Naive thymus-derived CD4-positive, alpha-beta T cell (primary cell): Measurements from ENCODE around the gene CORO2B. TPM values are rescaled to one million over a fixed set of nuclear protein-coding genes. Genes with fewer than 3 reads are reported as not detected.

Experiments
- ATAC-seq: fragments of 150-1000 bp; cut with Tn5 transposase; 2 replicates; pipeline ENCODE4 v1.10.0; 2021; ENCODE audit warnings: mild to moderate bottlenecking, moderate library complexity
- CTCF ChIA-PET: fragments of 350-600 bp; sonication (Branson Sonifier 250); formaldehyde crosslinking; loops from one replicate; lab custom pipeline; 2021; ENCODE audit warnings: antibody characterized with exemption; lab: Charles Lee
- POLR2A ChIA-PET: fragments of 350-600 bp; sonication (Branson Sonifier 250); formaldehyde crosslinking; loops from one replicate; lab custom pipeline; 2021; ENCODE audit warnings: antibody characterized with exemption, inconsistent platforms; lab: Charles Lee
- DNase-seq, 9 donors: peaks; one replicate each; pipeline versions ENCODE4 v3.0.0 to v3.0.0-alpha.2; 2020 to 2022; ENCODE audit warnings: mixed read lengths in 1 of 9
- H3K27ac ChIP-seq: one replicate; pipeline ENCODE4 v1.7.0; 2013; ENCODE audit warnings: mild to moderate bottlenecking, low read depth, low read length, moderate library complexity
- H3K27me3 ChIP-seq, 2 donors: one replicate each; pipeline ENCODE4 v1.7.0; 2013; ENCODE audit warnings: low read length in 2 of 2, mild to moderate bottlenecking in 2 of 2, moderate library complexity in 2 of 2; ENCODE audit not compliant: control insufficient read depth in 2 of 2, insufficient read depth in 2 of 2
- H3K36me3 ChIP-seq, 3 experiments: 1 replicate in 2 of 3; 2 replicates in 1 of 3; pipeline ENCODE4 v1.7.0; 2013; ENCODE audit warnings: low read length in 3 of 3, mild to moderate bottlenecking in 3 of 3, moderate library complexity in 1 of 3; ENCODE audit not compliant: insufficient read depth in 3 of 3, control insufficient read depth in 2 of 3
- H3K4me1 ChIP-seq, 2 donors: one replicate each; pipeline ENCODE4 v1.7.0; 2013; ENCODE audit warnings: low read length in 2 of 2, mild to moderate bottlenecking in 2 of 2, moderate library complexity in 1 of 2; ENCODE audit not compliant: control insufficient read depth in 2 of 2, insufficient read depth in 2 of 2
- H3K4me3 ChIP-seq: 2 replicates; pipeline ENCODE4 v1.7.0; 2013; ENCODE audit warnings: mild to moderate bottlenecking, low read length
- H3K9me3 ChIP-seq, 3 experiments: 1 replicate in 2 of 3; 2 replicates in 1 of 3; pipeline ENCODE4 v1.7.0; 2013; ENCODE audit warnings: low read length in 3 of 3; ENCODE audit not compliant: control insufficient read depth in 2 of 3
- H3K27ac Mint-ChIP-seq, 9 donors: one replicate each; pipeline ENCODE4 v1.8.0; 2020 to 2022; ENCODE audit warnings: mixed read lengths in 9 of 9, mild to moderate bottlenecking in 8 of 9, moderate library complexity in 5 of 9, inconsistent platforms in 2 of 9
- H3K27me3 Mint-ChIP-seq, 5 donors: one replicate each; pipeline ENCODE4 v1.8.0; 2021 to 2022; ENCODE audit warnings: mixed read lengths in 5 of 5, mild to moderate bottlenecking in 1 of 5
- H3K36me3 Mint-ChIP-seq, 5 donors: one replicate each; pipeline ENCODE4 v1.8.0; 2020 to 2022; ENCODE audit warnings: mixed read lengths in 5 of 5, mild to moderate bottlenecking in 3 of 5, inconsistent platforms in 1 of 5
- H3K4me1 Mint-ChIP-seq, 7 donors: one replicate each; pipeline ENCODE4 v1.8.0; 2020 to 2022; ENCODE audit warnings: mixed read lengths in 7 of 7, mild to moderate bottlenecking in 3 of 7, inconsistent platforms in 1 of 7
- H3K4me3 Mint-ChIP-seq, 10 donors: one replicate each; pipeline ENCODE4 v1.8.0; 2020 to 2022; ENCODE audit warnings: mild to moderate bottlenecking in 10 of 10, mixed read lengths in 10 of 10, moderate library complexity in 6 of 10, inconsistent platforms in 2 of 10
- H3K9me3 Mint-ChIP-seq, 11 donors: one replicate each; pipeline ENCODE4 v1.8.0; 2020 to 2022; ENCODE audit warnings: mixed read lengths in 11 of 11, mild to moderate bottlenecking in 4 of 11, inconsistent platforms in 1 of 11, moderate library complexity in 1 of 11
- intact Hi-C, 2 donors: fragments of 100-400 bp; cut with micrococcal nuclease; formaldehyde crosslinking; loops; one replicate each; pipeline ENCODE4 v1.15.1; 2023
- polyA plus RNA-seq, 2 donors: library from polyadenylated mRNA; unstranded; fragments of 300-500 nt; fragmentation: Illumina TruSeq; gene quantifications; one replicate each; pipeline ENCODE4 v1.2.3, GENCODE V29; 2021
- total RNA-seq, 6 experiments: library from RNA in 5 of 6; stranded (reverse) in 5 of 6; gene quantifications; 1 replicate in 5 of 6; 2 replicates in 1 of 6; pipeline ENCODE4 v1.2.3 and lab custom pipeline; 2021 to 2026

The CORO2B gene
- total and polyA plus RNA-seq, 7 experiments from 2014 or later: 0.15 TPM; not detected in 6

DNA sequence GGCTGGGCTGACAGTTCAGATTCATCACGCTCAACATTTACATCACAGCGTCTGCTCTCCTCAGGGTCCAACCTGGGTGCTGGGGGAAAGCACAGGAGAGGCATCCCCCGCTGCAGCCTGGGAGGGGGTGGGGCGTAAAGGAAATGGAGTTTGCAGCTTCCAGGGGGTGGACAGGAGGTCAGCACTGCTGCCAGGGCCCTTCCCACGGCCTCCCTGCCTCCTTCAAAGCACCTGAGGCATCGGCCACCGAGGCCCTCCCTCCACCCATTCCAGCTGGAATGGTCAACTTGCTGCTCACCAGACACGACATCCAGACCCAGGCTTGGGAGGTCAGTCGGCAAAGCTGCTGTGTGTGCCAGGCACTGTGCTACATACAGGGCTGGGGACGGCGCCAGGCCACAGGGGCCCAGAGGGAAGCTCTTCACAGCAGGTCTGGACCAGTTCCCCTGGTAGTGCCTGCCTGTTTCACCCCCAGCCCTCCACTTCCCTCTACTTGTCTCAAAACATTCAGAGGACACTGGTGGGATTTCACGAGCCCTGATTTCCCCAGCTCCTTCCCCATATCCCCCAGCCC lies 121.2 kb downstream of the CORO2B start:
- DNase-seq (no peak), ATAC-seq (no peak)
- ChIA-PET CTCF (no interaction called here), POLR2A (no interaction called here)
- no peaks in the 10 kb centered on the region for H3K36me3 ChIP-seq
- H3K9me3 Mint-ChIP-seq: peaks cover 0 to 3% (median 0%) of the 10 kb centered on the region in 11 donors
- peaks cover 0 to 6% (median 0%) of the 10 kb centered on the region in 7 donors for H3K4me1 Mint-ChIP-seq
- H3K4me1 ChIP-seq: no peaks in the 10 kb centered on the region
- H3K36me3 Mint-ChIP-seq: no peaks in the 10 kb centered on the region
- no peaks in the 10 kb centered on the region for H3K9me3 ChIP-seq
- no peak overlapping the region for H3K27ac Mint-ChIP-seq
- no peaks in the 10 kb centered on the region for H3K27me3 ChIP-seq
- H3K27me3 Mint-ChIP-seq: peaks cover 0 to 17% (median 12%) of the 10 kb centered on the region in 5 donors
- no peak overlapping the region for H3K27ac ChIP-seq
- H3K4me3 Mint-ChIP-seq: no peak overlapping the region
- intact Hi-C loops: no loop called here
- no peak overlapping the region for H3K4me3 ChIP-seq

DNA sequence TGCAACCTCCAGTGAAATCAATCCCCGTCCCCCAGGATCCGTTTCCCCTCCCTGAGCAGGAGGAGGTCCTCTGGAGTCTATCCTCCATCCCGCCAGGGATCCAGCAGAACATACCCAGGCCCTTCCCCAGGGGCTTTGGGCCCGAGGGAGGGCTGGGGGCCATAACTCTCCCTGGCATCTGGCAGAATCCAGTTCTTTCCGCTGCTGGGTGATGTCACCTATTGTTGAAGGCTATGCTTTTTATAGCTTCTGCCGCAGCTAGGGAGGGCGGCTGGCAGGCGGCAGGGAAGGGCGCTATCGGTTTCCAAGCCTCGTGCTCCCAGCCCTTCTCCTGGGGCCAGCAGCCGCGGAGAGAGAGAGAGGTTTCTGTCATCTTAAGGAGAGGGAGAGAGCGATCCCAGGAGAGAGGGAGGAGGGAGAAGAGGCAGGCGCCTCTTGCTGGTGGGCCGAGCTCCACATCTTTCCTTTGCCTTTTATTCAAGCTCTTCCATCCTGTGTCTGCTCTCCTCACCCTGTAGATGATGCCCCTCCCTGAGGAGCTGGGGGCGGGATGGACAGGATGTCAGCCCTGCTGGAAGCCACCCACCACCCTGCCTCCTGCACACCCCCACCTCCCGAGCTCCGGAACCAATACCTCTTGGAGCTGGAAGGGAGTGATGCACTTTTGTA lies 121.8 kb downstream of the CORO2B start:
- no peak overlapping the region for H3K27ac Mint-ChIP-seq
- CTCF ChIA-PET: no interaction called here

DNA sequence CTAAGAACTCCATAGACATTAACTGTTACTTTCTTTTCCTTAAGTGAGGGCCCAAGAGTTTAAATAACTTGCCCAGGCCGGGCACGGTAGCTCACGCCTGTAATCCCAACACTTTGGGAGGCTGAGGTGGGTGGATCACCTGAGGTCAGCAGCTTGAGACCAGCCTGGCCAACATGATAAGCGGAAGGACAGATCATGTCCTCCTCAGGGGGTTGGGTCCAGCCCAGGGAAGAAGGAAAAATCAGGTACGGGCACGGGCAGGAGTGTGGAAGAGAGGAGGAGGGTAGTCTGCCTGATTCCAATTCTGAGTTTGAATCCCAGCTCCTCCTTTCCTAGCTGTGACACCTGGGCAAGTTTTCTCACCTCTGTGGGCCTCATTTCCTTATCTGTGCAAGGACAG lies 123.1 kb downstream of the CORO2B start:
- peaks cover 0 to 6% (median 0%) of the 10 kb centered on the region in 7 donors for H3K4me1 Mint-ChIP-seq
- H3K27ac Mint-ChIP-seq: peak overlapping the region in 1 of 9 donors; percentile 32
- POLR2A ChIA-PET: no interaction called here
- H3K4me3 Mint-ChIP-seq: no peak overlapping the region
- intact Hi-C loops: no loop called here
- Histone ChIP-seq H3K9me3 (no peaks in the 10 kb centered on the region), H3K4me1 (no peaks in the 10 kb centered on the region), H3K4me3 (no peak overlapping the region), H3K36me3 (no peaks in the 10 kb centered on the region), H3K27me3 (no peaks in the 10 kb centered on the region), H3K27ac (no peak overlapping the region)
- DNase-seq (no peak), ATAC-seq (no peak)
- H3K9me3 Mint-ChIP-seq: peaks cover 0 to 2% (median 0%) of the 10 kb centered on the region in 11 donors
- CTCF ChIA-PET: no interaction called here
- H3K27me3 Mint-ChIP-seq: peaks cover 0 to 18% (median 17%) of the 10 kb centered on the region in 5 donors
- H3K36me3 Mint-ChIP-seq: no peaks in the 10 kb centered on the region

More for the DNA sequence above, 121.8 kb downstream of the CORO2B start:
- H3K4me3 Mint-ChIP-seq: no peak overlapping the region
- Histone ChIP-seq H3K27ac (no peak overlapping the region), H3K27me3 (no peaks in the 10 kb centered on the region), H3K9me3 (no peaks in the 10 kb centered on the region), H3K36me3 (no peaks in the 10 kb centered on the region), H3K4me1 (no peaks in the 10 kb centered on the region), H3K4me3 (no peak overlapping the region)
- H3K36me3 Mint-ChIP-seq: no peaks in the 10 kb centered on the region
- H3K27me3 Mint-ChIP-seq: peaks cover 0 to 19% (median 14%) of the 10 kb centered on the region in 5 donors
- H3K4me1 Mint-ChIP-seq: peaks cover 0 to 6% (median 0%) of the 10 kb centered on the region in 7 donors
- DNase-seq (no peak), ATAC-seq (no peak)
- intact Hi-C loops: no loop called here
- POLR2A ChIA-PET: no interaction called here
- H3K9me3 Mint-ChIP-seq: peaks cover 0 to 3% (median 0%) of the 10 kb centered on the region in 11 donors

DNA sequence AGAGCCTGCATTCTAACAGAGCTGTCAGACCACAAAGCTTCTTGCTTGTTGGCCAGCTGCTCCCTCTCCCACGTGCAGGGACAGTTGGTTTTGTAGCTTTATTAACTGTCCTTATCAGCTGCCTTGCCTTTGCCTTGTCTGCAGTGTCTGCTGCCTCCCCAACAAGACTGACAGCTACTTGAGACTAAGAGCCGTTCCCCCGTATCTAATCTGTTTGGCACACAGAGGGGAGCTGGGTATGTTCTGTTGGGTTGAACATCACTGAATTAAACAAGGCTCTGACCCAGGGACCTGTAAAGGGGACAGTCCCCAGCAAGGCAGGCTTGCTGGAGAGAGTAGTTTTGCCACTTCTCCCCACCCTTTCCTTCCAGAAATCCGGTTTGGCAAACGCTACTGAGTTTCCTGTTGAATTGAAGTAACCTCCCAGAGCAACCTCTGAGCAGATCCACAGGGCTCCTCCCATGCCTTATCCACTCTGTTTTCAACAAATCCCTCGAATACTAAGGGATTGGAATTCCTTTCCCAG lies 125.8 kb downstream of the CORO2B start:
- no peak overlapping the region for H3K27ac Mint-ChIP-seq
- intact Hi-C loops: no loop called here
- no peaks in the 10 kb centered on the region for H3K36me3 ChIP-seq
- no peaks in the 10 kb centered on the region for H3K9me3 ChIP-seq
- no peaks in the 10 kb centered on the region for H3K4me1 ChIP-seq
- no peak overlapping the region for H3K27ac ChIP-seq
- H3K27me3 Mint-ChIP-seq: peaks cover 0 to 17% (median 15%) of the 10 kb centered on the region in 5 donors
- H3K27me3 ChIP-seq: no peaks in the 10 kb centered on the region
- no peak overlapping the region for H3K4me3 Mint-ChIP-seq
- H3K36me3 Mint-ChIP-seq: no peaks in the 10 kb centered on the region
- POLR2A ChIA-PET: interaction anchor here (0.6 kb wide), 1 partner anchor 10 kb away, joined by 3 read pairs; no protein-coding TSS in a partner anchor
- CTCF ChIA-PET: no interaction called here
- no peak for DNase-seq
- ATAC-seq: no peak
- H3K4me1 Mint-ChIP-seq: peaks cover 0 to 2% (median 0%) of the 10 kb centered on the region in 7 donors
- no peaks in the 10 kb centered on the region for H3K9me3 Mint-ChIP-seq
- no peak overlapping the region for H3K4me3 ChIP-seq

DNA sequence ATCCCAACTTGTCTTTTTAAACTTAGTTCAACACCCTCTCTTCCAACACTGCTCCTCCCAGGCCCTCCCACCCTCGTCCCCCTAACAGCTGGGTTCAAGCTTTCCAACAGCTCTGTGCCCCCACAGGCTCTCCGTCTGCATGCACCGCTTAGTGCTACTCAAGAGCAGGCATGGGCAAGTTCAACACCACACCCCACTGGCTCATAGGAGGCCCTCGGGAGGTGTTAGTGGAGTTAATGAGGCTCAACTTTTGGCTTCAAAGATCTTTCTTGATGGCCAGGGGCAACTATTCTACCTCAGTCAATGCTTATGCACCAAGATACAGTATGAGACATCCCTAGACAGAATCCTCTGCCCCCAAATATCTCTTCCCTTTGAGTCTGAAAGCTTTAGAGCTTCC lies 127.5 kb downstream of the CORO2B start:
- Histone ChIP-seq H3K27me3 (no peaks in the 10 kb centered on the region), H3K4me3 (no peak overlapping the region), H3K27ac (no peak overlapping the region), H3K36me3 (no peaks in the 10 kb centered on the region), H3K9me3 (no peaks in the 10 kb centered on the region), H3K4me1 (no peaks in the 10 kb centered on the region)
- intact Hi-C loops: no loop called here
- Mint-ChIP-seq H3K27me3 (peaks cover 0 to 15% (median 11%) of the 10 kb centered on the region in 5 donors), H3K4me3 (no peak overlapping the region), H3K27ac (no peak overlapping the region), H3K4me1 (peaks cover 0 to 2% (median 0%) of the 10 kb centered on the region in 7 donors), H3K36me3 (no peaks in the 10 kb centered on the region), H3K9me3 (peaks cover 0 to 2% (median 0%) of the 10 kb centered on the region in 11 donors)
- ChIA-PET CTCF (no interaction called here), POLR2A (no interaction called here)
- DNase-seq (no peak), ATAC-seq (no peak)

DNA sequence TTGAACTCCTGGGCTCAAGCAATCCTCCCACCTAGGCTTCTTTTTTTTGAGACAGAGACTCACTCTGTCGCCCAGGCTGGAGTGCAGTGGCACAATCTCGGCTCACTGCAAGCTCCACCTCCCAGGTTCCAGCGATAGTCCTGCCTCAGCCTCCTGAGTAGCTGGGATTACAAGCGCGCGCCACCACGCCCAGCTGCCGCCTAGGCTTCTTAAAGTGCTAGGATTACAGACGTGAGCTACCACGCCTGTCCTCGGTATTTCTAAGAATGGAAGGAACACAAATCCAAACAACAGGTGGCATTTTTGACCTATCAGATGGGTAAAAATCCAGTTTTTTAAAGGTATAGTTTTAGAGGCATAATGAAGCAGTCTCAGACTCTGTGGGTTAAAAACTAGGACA lies 128.1 kb downstream of the CORO2B start:
- H3K4me3 Mint-ChIP-seq: no peak overlapping the region
- CTCF ChIA-PET: no interaction called here
- peaks cover 0 to 2% (median 0%) of the 10 kb centered on the region in 7 donors for H3K4me1 Mint-ChIP-seq
- intact Hi-C loops: no loop called here
- H3K36me3 Mint-ChIP-seq: no peaks in the 10 kb centered on the region
- H3K27me3 Mint-ChIP-seq: peaks cover 0 to 17% (median 15%) of the 10 kb centered on the region in 5 donors
- H3K9me3 Mint-ChIP-seq: peaks cover 0 to 2% (median 0%) of the 10 kb centered on the region in 11 donors
- Histone ChIP-seq H3K36me3 (no peaks in the 10 kb centered on the region), H3K9me3 (no peaks in the 10 kb centered on the region), H3K4me1 (no peaks in the 10 kb centered on the region), H3K27me3 (no peaks in the 10 kb centered on the region), H3K4me3 (no peak overlapping the region), H3K27ac (no peak overlapping the region)
- POLR2A ChIA-PET: no interaction called here
- no peak overlapping the region for H3K27ac Mint-ChIP-seq
- ATAC-seq: no peak
- DNase-seq: no peak
